ENCODE data around the gene MYL9. TPM values are rescaled to one million over a fixed set of nuclear protein-coding genes. Genes with fewer than 3 reads are reported as not detected.

The MYL9 gene
- total RNA-seq, 2 experiments from 2014 or later = not detected

GRCh38 chr20:36546111-36546736 lies 4.9 kb downstream of the MYL9 start:
- no peak overlapping the region for H3K4me3 Mint-ChIP-seq
- no peak for DNase-seq
- H3K9me3 Mint-ChIP-seq = no peaks in the 10 kb centered on the region
- H3K27ac Mint-ChIP-seq = no peak overlapping the region
- TF ChIP-seq CTCF (IDR thresholded peaks at IDR 0.05) = no peak
- intact Hi-C loops (cut with micrococcal nuclease) = no loop called here
- no peaks in the 10 kb centered on the region for H3K36me3 Mint-ChIP-seq (ENCODE audit: low read depth)
- no peak for ATAC-seq
- ChIA-PET CTCF (no interaction called here), POLR2A (no interaction called here)
- no peaks in the 10 kb centered on the region for H3K27me3 Mint-ChIP-seq
- H3K4me1 Mint-ChIP-seq (ENCODE audit: low read depth) = no peaks in the 10 kb centered on the region

GRCh38 chr20:36547186-36548005 lies 6.1 kb downstream of the MYL9 start:
- H3K27ac Mint-ChIP-seq = no peak overlapping the region
- no peak for ATAC-seq
- ChIA-PET CTCF (interaction anchor here (1.6 kb wide), 1 partner anchor 10 kb away, joined by 4 read pairs; no protein-coding TSS in a partner anchor), POLR2A (interaction anchor here (1.4 kb wide), 1 partner anchor 62 kb away, joined by 3 read pairs; no protein-coding TSS in a partner anchor)
- TF ChIP-seq CTCF (IDR thresholded peaks at IDR 0.05) = no peak
- intact Hi-C loops (cut with micrococcal nuclease) = no loop called here
- H3K4me1 Mint-ChIP-seq (ENCODE audit: low read depth) = no peaks in the 10 kb centered on the region
- no peak for DNase-seq
- H3K36me3 Mint-ChIP-seq (ENCODE audit: low read depth) = no peaks in the 10 kb centered on the region
- H3K9me3 Mint-ChIP-seq = no peaks in the 10 kb centered on the region
- H3K27me3 Mint-ChIP-seq = no peaks in the 10 kb centered on the region
- H3K4me3 Mint-ChIP-seq = no peak overlapping the region

GRCh38 chr20:36548006-36548315 lies 6.6 kb downstream of the MYL9 start:
- ChIA-PET POLR2A (interaction anchor here (1.4 kb wide), 1 partner anchor 62 kb away, joined by 3 read pairs; no protein-coding TSS in a partner anchor), CTCF (interaction anchor here (1.6 kb wide), 1 partner anchor 10 kb away, joined by 4 read pairs; no protein-coding TSS in a partner anchor)
- TF ChIP-seq CTCF (IDR thresholded peaks at IDR 0.05) = no peak
- ATAC-seq (no peak), DNase-seq (peak; percentile 20)
- no peaks in the 10 kb centered on the region for H3K36me3 Mint-ChIP-seq (ENCODE audit: low read depth)
- H3K4me3 Mint-ChIP-seq = no peak overlapping the region
- H3K27me3 Mint-ChIP-seq = no peaks in the 10 kb centered on the region
- H3K4me1 Mint-ChIP-seq (ENCODE audit: low read depth) = no peaks in the 10 kb centered on the region
- no peaks in the 10 kb centered on the region for H3K9me3 Mint-ChIP-seq
- intact Hi-C loops (cut with micrococcal nuclease) = no loop called here
- no peak overlapping the region for H3K27ac Mint-ChIP-seq

GRCh38 chr20:36548704-36549627 lies 7.6 kb downstream of the MYL9 start:
- no peak for DNase-seq
- Mint-ChIP-seq H3K27me3 (no peaks in the 10 kb centered on the region), H3K4me1 (ENCODE audit: low read depth) (no peaks in the 10 kb centered on the region), H3K4me3 (no peak overlapping the region), H3K36me3 (ENCODE audit: low read depth) (no peaks in the 10 kb centered on the region), H3K27ac (no peak overlapping the region), H3K9me3 (no peaks in the 10 kb centered on the region)
- ChIA-PET CTCF (interaction anchor here (1.6 kb wide), 1 partner anchor 9 kb away, joined by 4 read pairs; no protein-coding TSS in a partner anchor), POLR2A (no interaction called here)
- intact Hi-C loops (cut with micrococcal nuclease) = no loop called here
- ATAC-seq = no peak
- no peak for TF ChIP-seq CTCF (IDR thresholded peaks at IDR 0.05)
